Mesodermal cell (in vitro differentiated cells): ENCODE results near the gene OR51M1. TPM values are rescaled to one million over a fixed set of nuclear protein-coding genes. Genes with fewer than 3 reads are reported as not detected.
A peak's percentile ranks its signal among the peaks of the same experiment; 100 is the strongest.
"Not testable (repeated sequence)": the region's sequence is repeated elsewhere in the genome, so short reads cannot be mapped to it uniquely, and the experiment has no call there.

Experiments used
- H3K27ac ChIP-seq: 2 replicates; pipeline ENCODE4 v1.7.0; 2013; ENCODE audit warnings: mild to moderate bottlenecking, low read depth, low read length, moderate library complexity; ENCODE audit not compliant: severe bottlenecking
- H3K36me3 ChIP-seq: 2 replicates; pipeline ENCODE4 v1.7.1; 2013; ENCODE audit warnings: mild to moderate bottlenecking, low read length, moderate library complexity; ENCODE audit not compliant: control insufficient read depth, insufficient read depth
- H3K4me1 ChIP-seq: one replicate; pipeline ENCODE4 v1.7.1; 2013; ENCODE audit warnings: mild to moderate bottlenecking, low read length; ENCODE audit not compliant: insufficient read depth, control insufficient read depth, poor library complexity, severe bottlenecking
- H3K4me3 ChIP-seq: 2 replicates; pipeline ENCODE4 v1.7.0; 2013; ENCODE audit warnings: low read length, control low read depth, mild to moderate bottlenecking; ENCODE audit not compliant: insufficient read depth, poor library complexity, severe bottlenecking; ENCODE audit errors: extremely low read depth
- H3K9me3 ChIP-seq: 2 replicates; pipeline ENCODE4 v1.7.1; 2013; ENCODE audit warnings: mild to moderate bottlenecking, low read length, moderate library complexity; ENCODE audit not compliant: control insufficient read depth
- WGBS, 2 experiments: methylation state at CpG; one replicate each; pipeline ENCODE4 v1.1.5; 2013; ENCODE audit warnings: missing lambda C conversion rate in 2 of 2; ENCODE audit not compliant: insufficient coverage in 2 of 2; 5-methylcytosine and 5-hydroxymethylcytosine counted together
- polyA plus RNA-seq, 2 experiments: library from polyadenylated mRNA; stranded (reverse); fragments of 50-300 nt; gene quantifications; one replicate each; pipeline ENCODE4 v1.2.3, GENCODE V29; 2013

Gene OR51M1
- polyA plus RNA-seq (2013, experiment 1 of 2) = not detected
- polyA plus RNA-seq (2013, experiment 2 of 2) = not detected

- WGBS, 2 experiments = 56 to 60% methylated on average over 1 of the region's 1 CpG
- Histone ChIP-seq H3K9me3 (no peaks in the 10 kb centered on the region), H3K36me3 (no peaks in the 10 kb centered on the region), H3K4me1 (no peaks in the 10 kb centered on the region), H3K27ac (peak within 1 kb of the TSS; percentile 19), H3K4me3 (no peak within 1 kb of the TSS)
These were observed at the start of gene OR51M1 for GRCh38 chr11:5383576-5383975. Gene OR51M1, plus strand, starts transcription at chr11:5383812. Its CDS starts 5,587 bp downstream, at chr11:5389399.

GRCh38 chr11:5335170-5335569 is 48.4 kb upstream of the OR51M1 start:
- H3K4me3 ChIP-seq = no peak overlapping the region
- WGBS, 2 experiments = no CpG with 5 or more reads among the region's 1 CpG
- H3K9me3 ChIP-seq = no peaks in the 10 kb centered on the region
- no peaks in the 10 kb centered on the region for H3K4me1 ChIP-seq
- H3K36me3 ChIP-seq = no peaks in the 10 kb centered on the region
- H3K27ac ChIP-seq = no peak overlapping the region

- no peaks in the 10 kb centered on the region for H3K9me3 ChIP-seq
These were observed 47.3 kb upstream of the OR51M1 start for GRCh38 chr11:5336331-5336730.

GRCh38 chr11:5337253-5337652 is 46.4 kb upstream of the OR51M1 start:
- not testable (repeated sequence) for H3K9me3 ChIP-seq, H3K27ac ChIP-seq, H3K4me3 ChIP-seq, H3K4me1 ChIP-seq, H3K36me3 ChIP-seq
- 63% methylated on average over 1 of the region's 1 CpG; no CpG with 5 or more reads in 1 of the 2 experiments for WGBS, 2 experiments

More at GRCh38 chr11:5336331-5336730, 47.3 kb upstream of the OR51M1 start:
- no peaks in the 10 kb centered on the region for H3K4me1 ChIP-seq
- H3K27ac ChIP-seq = no peak overlapping the region
- no peaks in the 10 kb centered on the region for H3K36me3 ChIP-seq
- H3K4me3 ChIP-seq = no peak overlapping the region

- Histone ChIP-seq H3K9me3 (no peaks in the 10 kb centered on the region), H3K36me3 (no peaks in the 10 kb centered on the region), H3K27ac (no peak overlapping the region), H3K4me3 (no peak overlapping the region), H3K4me1 (no peaks in the 10 kb centered on the region)
- 100% methylated on average over 1 of the region's 1 CpG; no CpG with 5 or more reads in 1 of the 2 experiments for WGBS, 2 experiments
These were observed 43.8 kb upstream of the OR51M1 start for GRCh38 chr11:5339771-5340322.

GRCh38 chr11:5343474-5344335 is 39.9 kb upstream of the OR51M1 start, which contains the start of gene OR51B5:
Gene OR51B5, minus strand, starts transcription at chr11:5343524. Its CDS starts 0 bp downstream, at chr11:5343524.
- Histone ChIP-seq H3K36me3 (no peaks in the 10 kb centered on the region), H3K27ac (no peak within 1 kb of the TSS), H3K9me3 (no peaks in the 10 kb centered on the region), H3K4me3 (no peak within 1 kb of the TSS), H3K4me1 (no peaks in the 10 kb centered on the region)
- WGBS, 2 experiments = 54 to 89% methylated on average over 1 to 3 of the region's 6 CpGs

- 76 to 91% methylated on average over 1 to 3 of the region's 3 CpGs for WGBS, 2 experiments
- H3K4me1 ChIP-seq = no peaks in the 10 kb centered on the region
- no peak overlapping the region for H3K4me3 ChIP-seq
- no peaks in the 10 kb centered on the region for H3K9me3 ChIP-seq
- H3K27ac ChIP-seq = no peak overlapping the region
- H3K36me3 ChIP-seq = no peaks in the 10 kb centered on the region
These were observed 37.8 kb upstream of the OR51M1 start for GRCh38 chr11:5345831-5346230.

- H3K9me3 ChIP-seq = no peaks in the 10 kb centered on the region
- WGBS, 2 experiments = 31% methylated on average over 2 of the region's 3 CpGs; no CpG with 5 or more reads in 1 of the 2 experiments
- no peak overlapping the region for H3K27ac ChIP-seq
- H3K36me3 ChIP-seq = no peaks in the 10 kb centered on the region
- no peaks in the 10 kb centered on the region for H3K4me1 ChIP-seq
- H3K4me3 ChIP-seq = no peak overlapping the region
These were observed 34.9 kb upstream of the OR51M1 start for GRCh38 chr11:5348551-5349194.

GRCh38 chr11:5349550-5349949 is 34.1 kb upstream of the OR51M1 start:
- H3K36me3 ChIP-seq = no peaks in the 10 kb centered on the region
- no peaks in the 10 kb centered on the region for H3K4me1 ChIP-seq
- H3K27ac ChIP-seq = no peak overlapping the region
- H3K9me3 ChIP-seq = no peaks in the 10 kb centered on the region
- no peak overlapping the region for H3K4me3 ChIP-seq
- 50% methylated on average over 1 of the region's 1 CpG; no CpG with 5 or more reads in 1 of the 2 experiments for WGBS, 2 experiments

GRCh38 chr11:5351208-5351607 is 32.4 kb upstream of the OR51M1 start, which contains the start of gene OR51B6:
Gene OR51B6, plus strand, starts transcription at chr11:5351508. Its CDS starts 0 bp downstream, at chr11:5351508.
- 60 to 86% methylated on average over 1 of the region's 1 CpG for WGBS, 2 experiments
- Histone ChIP-seq H3K4me3 (no peak within 1 kb of the TSS), H3K27ac (no peak within 1 kb of the TSS), H3K9me3 (no peaks in the 10 kb centered on the region), H3K36me3 (no peaks in the 10 kb centered on the region), H3K4me1 (no peaks in the 10 kb centered on the region)
